Astrocyte (in vitro differentiated cells and primary cell): ENCODE results near the gene RFX7.

Source experiments
- CTCF ChIP-seq: IDR thresholded peaks from 2 replicates; pipeline ENCODE4 v1.5.1; 2011; ENCODE audit warnings: low read depth, mild to moderate bottlenecking, inconsistent platforms, low read length, moderate library complexity; ENCODE audit not compliant: insufficient read depth
- EZH2 ChIP-seq: IDR thresholded peaks from 2 replicates; pipeline ENCODE4 v1.6.1; 2012; ENCODE audit warnings: mild to moderate bottlenecking, low read length, inconsistent platforms; ENCODE audit not compliant: insufficient read depth

DNA sequence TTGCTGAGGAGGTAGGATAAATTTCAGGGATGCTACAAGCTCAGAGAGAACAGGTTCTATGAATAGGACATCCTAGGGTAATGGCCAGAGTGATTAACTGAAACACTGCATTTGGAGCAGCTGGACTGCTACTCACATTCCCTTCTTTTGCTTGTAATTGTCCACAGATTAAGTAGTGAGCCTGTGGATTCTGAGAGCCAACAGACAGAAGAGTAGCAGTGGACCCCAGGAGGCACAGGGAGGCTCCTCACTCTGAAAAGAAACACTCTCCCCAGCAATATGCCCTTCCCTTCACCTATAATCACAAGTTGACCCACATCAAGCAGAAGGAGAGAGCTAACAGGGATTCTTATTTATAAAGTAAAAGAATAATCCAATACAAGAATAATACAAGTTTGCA is 10.6 kb upstream of the RFX7 start:
- TF ChIP-seq CTCF: no peak
- TF ChIP-seq EZH2: no peak
